Measurements from ENCODE around the gene ZNF362. TPM values are rescaled to one million over a fixed set of nuclear protein-coding genes. Genes with fewer than 3 reads are reported as not detected.
"Not testable (repeated sequence)": the region's sequence is repeated elsewhere in the genome, so short reads cannot be mapped to it uniquely, and the experiment has no call there.

The ZNF362 gene
- total RNA-seq, 2 donors from 2014 or later: 3.0 to 14.1 TPM

GRCh38 chr1:33287317-33287716, 31.0 kb downstream of the ZNF362 start:
- Mint-ChIP-seq H3K36me3 (peaks cover 7 to 12% of the 10 kb centered on the region in 2 donors), H3K9me3 (no peaks in the 10 kb centered on the region), H3K27ac (no peak overlapping the region)
- DNase-seq (ENCODE audit: low spot score in 2 of 2) (no peak), ATAC-seq (no peak)

DNA sequence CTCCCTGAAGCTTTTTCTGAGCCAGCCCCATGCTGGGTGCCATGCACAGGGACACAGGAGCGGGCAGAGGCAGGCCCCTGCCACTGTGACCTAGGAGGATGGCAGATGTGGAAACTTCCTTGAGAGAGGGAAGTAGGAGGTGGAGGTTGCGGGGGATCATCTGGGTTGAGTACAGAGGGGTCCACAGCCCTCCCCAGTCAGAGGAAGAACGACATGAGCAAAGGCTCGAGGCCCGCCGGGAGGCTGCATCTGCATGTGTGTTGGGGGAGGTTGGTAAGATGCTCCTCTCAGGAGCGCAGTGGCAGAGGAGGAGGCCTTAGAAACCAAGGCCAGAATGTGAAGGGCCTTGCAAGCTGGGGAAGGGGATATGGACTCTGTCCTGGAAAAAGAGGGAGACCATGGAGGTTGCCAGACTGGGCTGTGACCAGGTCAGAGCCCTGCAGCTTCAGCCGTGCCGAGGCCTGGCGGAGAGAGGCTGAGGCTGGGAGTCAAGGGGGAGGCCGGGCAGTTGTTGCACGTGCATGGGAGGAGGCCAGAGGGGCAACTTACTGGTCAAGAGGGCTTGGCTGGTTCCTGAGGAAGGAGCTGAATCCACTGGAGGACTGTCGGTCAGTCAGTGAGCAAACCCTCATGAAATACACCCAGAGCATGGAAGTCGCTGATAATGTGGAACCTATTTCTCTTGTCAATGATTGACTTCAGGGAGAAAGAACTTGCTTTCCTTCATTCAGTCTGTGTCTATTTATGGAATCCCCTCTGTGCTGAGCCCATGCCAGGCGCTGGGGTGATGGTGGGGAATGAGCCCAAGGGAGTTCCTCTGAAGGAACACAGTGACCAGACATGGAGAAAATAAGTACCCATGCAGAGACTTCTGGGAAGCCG, 32.9 kb downstream of the ZNF362 start:
- peaks cover 7 to 12% of the 10 kb centered on the region in 2 donors for H3K36me3 Mint-ChIP-seq
- H3K9me3 Mint-ChIP-seq: no peaks in the 10 kb centered on the region
- DNase-seq (ENCODE audit: low spot score in 2 of 2) (no peak), ATAC-seq (no peak)
- H3K27ac Mint-ChIP-seq: peak overlapping the region in 1 of 2 donors; percentile 5

DNA sequence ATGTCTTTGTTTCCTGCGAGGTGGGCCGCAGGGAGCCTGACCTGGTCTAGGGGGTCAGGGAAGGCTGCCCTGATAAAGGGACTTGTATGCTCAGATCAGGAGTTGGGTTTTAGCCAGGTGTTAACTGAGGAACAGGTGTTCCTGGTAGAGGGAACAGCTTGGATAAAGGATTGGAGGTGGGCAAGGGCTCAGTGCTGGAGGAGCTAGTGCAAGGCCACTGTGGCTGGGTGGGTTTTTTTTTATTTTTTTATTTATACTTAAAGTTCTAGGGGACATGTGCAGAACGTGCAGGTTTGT, 33.5 kb downstream of the ZNF362 start:
- no peaks in the 10 kb centered on the region for H3K9me3 Mint-ChIP-seq
- no peak overlapping the region for H3K27ac Mint-ChIP-seq
- ATAC-seq (no peak), DNase-seq (ENCODE audit: low spot score in 2 of 2) (no peak)
- H3K36me3 Mint-ChIP-seq: peaks cover 7 to 12% of the 10 kb centered on the region in 2 donors

- not testable (repeated sequence) for ATAC-seq
Observed at GRCh38 chr1:33290615-33291014, 34.3 kb downstream of the ZNF362 start.

DNA sequence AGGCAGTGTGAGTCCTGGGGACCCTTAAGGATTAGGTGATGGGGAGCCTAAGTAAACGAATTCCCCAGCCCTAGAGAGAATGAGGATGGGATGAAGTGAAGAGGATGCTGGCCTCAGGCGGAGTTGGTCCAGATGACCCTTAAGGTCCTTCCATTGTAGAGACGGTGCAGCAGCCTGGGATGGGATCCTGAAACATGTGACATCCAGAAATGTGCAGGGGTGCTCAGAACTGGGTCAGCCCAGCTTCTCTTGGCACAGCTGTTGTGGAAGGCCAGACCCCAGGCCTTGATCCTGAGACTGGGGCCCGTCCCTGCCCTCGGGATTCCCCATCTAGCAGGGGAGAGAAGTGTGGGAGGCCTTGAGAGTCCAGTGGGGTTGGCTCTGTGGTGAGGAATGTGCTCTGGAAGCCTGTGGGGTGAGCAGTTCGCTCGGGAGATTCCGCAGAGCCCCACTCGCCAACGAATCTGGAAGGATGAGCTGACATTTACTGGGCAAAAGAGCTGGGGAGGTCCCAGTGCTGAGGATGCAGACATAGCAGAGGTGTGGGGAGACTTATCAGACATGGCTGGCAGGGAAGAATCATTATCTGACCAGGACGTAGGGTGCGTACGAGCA, 36.5 kb downstream of the ZNF362 start:
- Mint-ChIP-seq H3K36me3 (peaks cover 7 to 12% of the 10 kb centered on the region in 2 donors), H3K9me3 (no peaks in the 10 kb centered on the region), H3K27ac (peak overlapping the region in 1 of 2 donors; percentile 72)
- ATAC-seq: no peak
- DNase-seq (ENCODE audit: low spot score in 2 of 2): no peak

More at GRCh38 chr1:33290615-33291014, 34.3 kb downstream of the ZNF362 start:
- H3K9me3 Mint-ChIP-seq; H3K27ac Mint-ChIP-seq; DNase-seq (ENCODE audit: low spot score in 2 of 2): not testable (repeated sequence)
- peaks cover 7 to 12% of the 10 kb centered on the region in 2 donors for H3K36me3 Mint-ChIP-seq

DNA sequence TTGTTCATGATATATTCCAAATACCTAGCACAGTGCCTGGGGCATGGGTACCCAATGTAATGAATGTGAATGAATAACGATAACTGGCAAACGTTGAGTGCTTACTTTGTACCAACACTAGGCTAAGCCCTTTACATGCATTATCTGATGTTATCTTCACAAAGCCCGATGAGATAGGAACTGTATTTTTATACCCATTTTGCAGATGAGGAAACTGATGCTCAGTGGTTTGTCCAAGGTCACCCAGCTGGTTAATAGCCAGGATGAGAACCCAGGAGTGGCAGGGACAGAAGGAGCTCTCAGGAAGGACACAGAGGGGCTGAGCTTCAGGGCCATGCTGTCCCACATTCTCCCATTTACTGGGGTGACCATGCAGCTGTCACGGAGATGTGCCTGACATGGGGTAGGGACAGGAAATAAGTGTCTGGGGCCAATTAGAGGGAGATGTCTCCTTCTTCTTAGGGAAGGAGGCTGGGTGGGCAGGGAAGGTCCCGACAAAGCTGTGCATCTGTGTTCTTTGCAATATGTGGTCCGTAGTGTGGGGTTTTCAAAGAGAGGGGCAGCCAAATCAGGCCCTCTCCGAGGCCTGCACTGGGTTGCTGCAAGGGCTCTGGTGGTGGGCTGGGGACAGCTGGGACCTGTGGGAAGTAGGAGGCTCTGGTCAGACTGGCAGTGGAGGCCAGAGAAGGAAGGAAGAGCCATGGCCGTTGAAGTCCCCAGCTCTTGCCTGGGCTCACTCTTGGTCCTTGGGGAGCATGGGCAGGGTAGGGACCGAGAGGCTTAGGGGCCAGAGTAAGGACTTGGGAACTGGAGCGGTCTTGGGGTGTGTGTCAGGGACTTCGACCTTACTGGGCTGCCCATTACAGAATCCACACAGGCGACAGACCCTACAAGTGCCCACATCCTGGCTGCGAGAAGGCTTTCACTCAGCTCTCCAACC, 38.0 kb downstream of the ZNF362 start:
- Mint-ChIP-seq H3K27ac (peak overlapping the region; percentile 9 to 18), H3K9me3 (no peaks in the 10 kb centered on the region), H3K36me3 (peaks cover 0 to 5% of the 10 kb centered on the region in 2 donors)
- ATAC-seq (no peak), DNase-seq (ENCODE audit: low spot score in 2 of 2) (peak in 1 of 2 donors; percentile 38)

DNA sequence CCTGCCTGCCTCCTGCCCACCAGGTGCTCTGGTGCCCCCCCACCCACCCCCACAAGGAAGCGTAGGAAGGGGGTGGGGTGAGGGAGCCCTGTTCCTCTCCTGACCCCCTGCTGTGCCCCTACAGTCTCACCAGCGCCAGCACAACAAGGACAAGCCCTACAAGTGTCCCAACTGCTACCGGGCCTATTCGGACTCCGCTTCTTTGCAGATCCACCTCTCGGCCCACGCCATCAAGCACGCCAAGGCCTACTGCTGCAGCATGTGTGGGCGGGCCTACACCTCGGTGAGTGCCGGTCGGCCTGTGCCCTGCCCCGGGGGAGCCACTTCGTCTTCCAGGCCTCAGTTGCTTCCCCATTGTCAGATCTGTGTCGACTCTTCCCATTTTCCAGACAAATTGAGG, 38.7 kb downstream of the ZNF362 start:
- no peaks in the 10 kb centered on the region for H3K9me3 Mint-ChIP-seq
- H3K27ac Mint-ChIP-seq: peak overlapping the region in 1 of 2 donors; percentile 79
- no peaks in the 10 kb centered on the region for H3K36me3 Mint-ChIP-seq
- ATAC-seq (no peak), DNase-seq (ENCODE audit: low spot score in 2 of 2) (no peak)

DNA sequence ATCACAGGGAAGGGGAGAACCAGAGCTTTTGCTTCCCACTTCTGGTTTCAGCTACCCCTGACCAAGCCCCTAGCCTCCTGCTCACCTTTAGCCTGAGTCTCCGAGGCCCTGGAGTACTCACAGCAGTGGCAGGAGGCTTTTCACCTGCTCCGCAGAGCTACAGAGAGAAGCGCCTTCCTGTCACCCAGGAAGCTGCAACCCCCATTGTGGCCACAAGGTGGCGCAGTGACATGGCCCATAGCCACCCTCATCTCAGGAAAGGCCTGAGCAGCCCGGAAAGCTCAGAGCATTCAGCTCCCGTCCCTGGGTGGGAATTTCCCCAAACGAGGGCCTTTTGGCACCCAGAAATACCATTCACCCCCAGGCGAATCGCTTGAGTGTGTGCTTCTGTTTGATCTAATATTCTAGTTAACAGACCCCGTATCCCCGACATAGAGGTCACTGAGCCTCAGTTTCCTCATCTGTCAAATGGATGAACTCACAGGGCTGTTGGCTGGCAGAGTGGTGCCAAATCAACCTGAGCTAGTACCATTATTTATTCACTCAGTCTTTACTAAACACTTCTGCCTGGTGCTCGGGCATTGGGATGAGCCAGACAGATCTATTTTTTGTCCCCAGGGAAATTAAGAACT, 39.3 kb downstream of the ZNF362 start:
- DNase-seq (ENCODE audit: low spot score in 2 of 2) (peak; percentile 84 to 91), ATAC-seq (peak; percentile 85 to 96)
- Mint-ChIP-seq H3K9me3 (no peaks in the 10 kb centered on the region), H3K27ac (peak overlapping the region in 1 of 2 donors; percentile 79), H3K36me3 (no peaks in the 10 kb centered on the region)

- H3K9me3 Mint-ChIP-seq: no peaks in the 10 kb centered on the region
- DNase-seq (ENCODE audit: low spot score in 2 of 2) (peak in 1 of 2 donors; percentile 25), ATAC-seq (no peak)
- no peaks in the 10 kb centered on the region for H3K36me3 Mint-ChIP-seq
- H3K27ac Mint-ChIP-seq: no peak overlapping the region
Observed at GRCh38 chr1:33296082-33296458, 39.8 kb downstream of the ZNF362 start.

- H3K9me3 Mint-ChIP-seq: no peaks in the 10 kb centered on the region
- peaks cover 0 to 4% of the 10 kb centered on the region in 2 donors for H3K36me3 Mint-ChIP-seq
- peak overlapping the region in 1 of 2 donors; percentile 13 for H3K27ac Mint-ChIP-seq
- ATAC-seq: no peak
- peak in 1 of 2 donors; percentile 14 for DNase-seq (ENCODE audit: low spot score in 2 of 2)
Observed at GRCh38 chr1:33296824-33297223, 40.5 kb downstream of the ZNF362 start.

GRCh38 chr1:33297911-33298622, 41.8 kb downstream of the ZNF362 start:
- Mint-ChIP-seq H3K9me3 (peaks cover 4 to 5% of the 10 kb centered on the region in 2 donors), H3K36me3 (peaks cover 0 to 13% of the 10 kb centered on the region in 2 donors), H3K27ac (no peak overlapping the region)
- ATAC-seq (no peak), DNase-seq (ENCODE audit: low spot score in 2 of 2) (peak in 1 of 2 donors; percentile 40)

DNA sequence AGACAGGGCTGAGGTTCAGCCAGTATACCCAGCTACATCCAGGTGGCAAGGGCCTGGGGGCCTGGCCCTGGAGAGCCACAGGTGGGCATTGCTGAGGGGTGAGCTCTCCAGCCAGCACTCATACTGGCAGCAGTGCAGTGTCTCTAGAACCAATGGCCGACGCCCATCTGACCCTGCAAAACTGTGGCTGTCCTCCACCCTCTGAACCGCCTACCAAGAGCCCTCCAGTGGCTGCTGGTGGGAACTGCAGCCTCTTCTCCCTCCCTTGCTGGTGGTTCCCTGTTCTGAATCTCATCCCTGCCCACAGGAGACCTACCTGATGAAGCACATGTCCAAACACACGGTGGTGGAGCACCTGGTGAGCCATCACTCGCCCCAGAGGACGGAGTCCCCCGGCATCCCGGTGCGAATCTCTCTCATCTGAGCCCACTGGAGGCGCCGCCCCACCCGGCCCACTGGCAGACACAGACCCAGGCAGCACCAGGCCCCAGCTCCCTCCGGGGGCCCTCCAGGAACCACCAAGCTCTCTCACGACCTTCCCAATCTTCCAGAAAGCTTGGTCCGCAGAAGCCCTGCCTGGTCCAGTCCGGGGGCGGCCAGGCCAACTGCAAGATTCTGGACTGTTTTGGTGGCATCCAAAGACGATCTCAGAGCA, 42.5 kb downstream of the ZNF362 start:
- Mint-ChIP-seq H3K9me3 (peaks cover 4 to 5% of the 10 kb centered on the region in 2 donors), H3K36me3 (peaks cover 0 to 13% of the 10 kb centered on the region in 2 donors), H3K27ac (peak overlapping the region in 1 of 2 donors; percentile 65)

DNA sequence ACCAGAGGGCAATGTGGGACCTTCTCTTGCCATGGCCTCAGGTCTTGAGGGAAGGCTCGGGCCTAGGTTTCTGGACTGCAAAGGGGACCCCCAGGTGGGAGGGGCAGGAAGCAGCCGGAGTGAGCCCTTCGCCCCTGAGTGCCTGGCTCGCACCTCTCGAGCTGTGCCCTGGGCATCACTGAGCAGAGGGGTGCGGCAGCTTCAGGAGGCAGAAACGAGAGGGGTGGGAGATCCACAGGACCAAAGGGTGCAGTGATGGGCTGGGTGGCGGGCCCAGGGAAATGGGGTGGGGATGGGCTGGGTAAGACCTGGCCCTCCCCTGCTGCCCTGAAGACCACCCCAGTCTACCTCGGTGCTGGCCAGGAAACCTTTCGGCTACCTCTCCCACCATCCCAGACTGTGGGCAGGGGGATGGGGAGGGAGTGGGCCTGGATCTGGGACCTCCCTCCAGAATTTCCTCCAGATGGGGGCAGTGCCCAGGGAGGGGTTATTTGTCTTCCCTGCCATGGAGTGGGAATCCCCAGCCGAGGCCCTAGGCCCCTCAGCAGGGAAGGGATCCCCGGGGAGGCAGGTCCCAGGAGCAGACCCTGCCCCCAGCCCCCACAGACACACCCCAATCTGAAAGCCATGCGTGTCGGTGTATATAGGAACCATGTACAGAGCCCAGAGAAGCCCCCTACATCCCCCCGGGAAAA, 43.3 kb downstream of the ZNF362 start:
- Mint-ChIP-seq H3K27ac (no peak overlapping the region), H3K9me3 (peaks cover 4 to 5% of the 10 kb centered on the region in 2 donors), H3K36me3 (peaks cover 0 to 13% of the 10 kb centered on the region in 2 donors)
- ATAC-seq (no peak), DNase-seq (ENCODE audit: low spot score in 2 of 2) (peak in 1 of 2 donors; percentile 11)

More for the DNA sequence above, 42.5 kb downstream of the ZNF362 start:
- peak; percentile 71 for ATAC-seq
- peak; percentile 60 to 71 for DNase-seq (ENCODE audit: low spot score in 2 of 2)

- H3K9me3 Mint-ChIP-seq: peaks cover 4 to 5% of the 10 kb centered on the region in 2 donors
- H3K27ac Mint-ChIP-seq: no peak overlapping the region
- peaks cover 0 to 13% of the 10 kb centered on the region in 2 donors for H3K36me3 Mint-ChIP-seq
- no peak for ATAC-seq
- no peak for DNase-seq (ENCODE audit: low spot score in 2 of 2)
Observed at GRCh38 chr1:33300673-33301072, 44.4 kb downstream of the ZNF362 start.

All from activated naive CD4-positive, alpha-beta T cell treated with anti-CD3 and anti-CD28 coated beads, Interleukin-2, amount 50 U/mL, for 72 hours (primary cell).